ENCODE data around the gene ITPR1.

The ITPR1 gene

GRCh38 chr3:4641863-4642563 lies 148.9 kb downstream of the ITPR1 start:
- no peaks in the 10 kb centered on the region for H3K9me3 ChIP-seq (ENCODE audit: control insufficient read depth, low read length)
- H3K27me3 ChIP-seq (replicated peaks; ENCODE audit: control insufficient read depth, insufficient read depth, low read length) = peaks cover 8% of the 10 kb centered on the region
- H3K9ac ChIP-seq (ENCODE audit: low read length) = no peak overlapping the region
- no peak overlapping the region for H3K4me3 ChIP-seq (ENCODE audit: low read length)
- no peaks in the 10 kb centered on the region for H3K4me1 ChIP-seq (ENCODE audit: control insufficient read depth, insufficient read depth, low read length)
- no peak for DNase-seq (ENCODE audit: low read depth)
- H3K36me3 ChIP-seq (ENCODE audit: control insufficient read depth, insufficient read depth, low read length, severe bottlenecking) = peaks cover 9% of the 10 kb centered on the region

GRCh38 chr3:4642611-4643010 lies 149.5 kb downstream of the ITPR1 start:
- Histone ChIP-seq H3K9ac (ENCODE audit: low read length) (no peak overlapping the region), H3K4me3 (ENCODE audit: low read length) (no peak overlapping the region), H3K9me3 (ENCODE audit: control insufficient read depth, low read length) (no peaks in the 10 kb centered on the region), H3K27me3 (replicated peaks; ENCODE audit: control insufficient read depth, insufficient read depth, low read length) (peaks cover 3% of the 10 kb centered on the region), H3K4me1 (ENCODE audit: control insufficient read depth, insufficient read depth, low read length) (no peaks in the 10 kb centered on the region), H3K36me3 (ENCODE audit: control insufficient read depth, insufficient read depth, low read length, severe bottlenecking) (peaks cover 9% of the 10 kb centered on the region)
- no peak for DNase-seq (ENCODE audit: low read depth)

- no peaks in the 10 kb centered on the region for H3K9me3 ChIP-seq (ENCODE audit: control insufficient read depth, low read length)
- no peaks in the 10 kb centered on the region for H3K4me1 ChIP-seq (ENCODE audit: control insufficient read depth, insufficient read depth, low read length)
- H3K27me3 ChIP-seq (replicated peaks; ENCODE audit: control insufficient read depth, insufficient read depth, low read length) = no peaks in the 10 kb centered on the region
- no peak overlapping the region for H3K4me3 ChIP-seq (ENCODE audit: low read length)
- peaks cover 9% of the 10 kb centered on the region for H3K36me3 ChIP-seq (ENCODE audit: control insufficient read depth, insufficient read depth, low read length, severe bottlenecking)
- H3K9ac ChIP-seq (ENCODE audit: low read length) = no peak overlapping the region
- DNase-seq (ENCODE audit: low read depth) = no peak
Measured at GRCh38 chr3:4643904-4644547, 150.9 kb downstream of the ITPR1 start.

GRCh38 chr3:4644951-4645350 lies 151.8 kb downstream of the ITPR1 start:
- no peaks in the 10 kb centered on the region for H3K9me3 ChIP-seq (ENCODE audit: control insufficient read depth, low read length)
- H3K4me3 ChIP-seq (ENCODE audit: low read length) = no peak overlapping the region
- H3K36me3 ChIP-seq (ENCODE audit: control insufficient read depth, insufficient read depth, low read length, severe bottlenecking) = peaks cover 9% of the 10 kb centered on the region
- no peaks in the 10 kb centered on the region for H3K4me1 ChIP-seq (ENCODE audit: control insufficient read depth, insufficient read depth, low read length)
- DNase-seq (ENCODE audit: low read depth) = no peak
- no peak overlapping the region for H3K9ac ChIP-seq (ENCODE audit: low read length)
- H3K27me3 ChIP-seq (replicated peaks; ENCODE audit: control insufficient read depth, insufficient read depth, low read length) = no peaks in the 10 kb centered on the region

GRCh38 chr3:4645468-4645867 lies 152.3 kb downstream of the ITPR1 start:
- Histone ChIP-seq H3K4me3 (ENCODE audit: low read length) (no peak overlapping the region), H3K27me3 (replicated peaks; ENCODE audit: control insufficient read depth, insufficient read depth, low read length) (no peaks in the 10 kb centered on the region), H3K36me3 (ENCODE audit: control insufficient read depth, insufficient read depth, low read length, severe bottlenecking) (peaks cover 9% of the 10 kb centered on the region), H3K9me3 (ENCODE audit: control insufficient read depth, low read length) (no peaks in the 10 kb centered on the region), H3K9ac (ENCODE audit: low read length) (no peak overlapping the region), H3K4me1 (ENCODE audit: control insufficient read depth, insufficient read depth, low read length) (no peaks in the 10 kb centered on the region)
- no peak for DNase-seq (ENCODE audit: low read depth)

- no peak overlapping the region for H3K9ac ChIP-seq (ENCODE audit: low read length)
- H3K4me1 ChIP-seq (ENCODE audit: control insufficient read depth, insufficient read depth, low read length) = no peaks in the 10 kb centered on the region
- H3K4me3 ChIP-seq (ENCODE audit: low read length) = no peak overlapping the region
- H3K36me3 ChIP-seq (ENCODE audit: control insufficient read depth, insufficient read depth, low read length, severe bottlenecking) = peaks cover 13% of the 10 kb centered on the region
- H3K9me3 ChIP-seq (ENCODE audit: control insufficient read depth, low read length) = no peaks in the 10 kb centered on the region
- no peaks in the 10 kb centered on the region for H3K27me3 ChIP-seq (replicated peaks; ENCODE audit: control insufficient read depth, insufficient read depth, low read length)
- no peak for DNase-seq (ENCODE audit: low read depth)
Measured at GRCh38 chr3:4647411-4647810, 154.3 kb downstream of the ITPR1 start.

GRCh38 chr3:4655145-4656045 lies 162.2 kb downstream of the ITPR1 start:
- H3K9me3 ChIP-seq (ENCODE audit: control insufficient read depth, low read length) = no peaks in the 10 kb centered on the region
- H3K36me3 ChIP-seq (ENCODE audit: control insufficient read depth, insufficient read depth, low read length, severe bottlenecking) = peaks cover 8% of the 10 kb centered on the region
- peaks cover 5% of the 10 kb centered on the region for H3K4me1 ChIP-seq (ENCODE audit: control insufficient read depth, insufficient read depth, low read length)
- no peak overlapping the region for H3K9ac ChIP-seq (ENCODE audit: low read length)
- DNase-seq (ENCODE audit: low read depth) = no peak
- no peak overlapping the region for H3K4me3 ChIP-seq (ENCODE audit: low read length)
- no peaks in the 10 kb centered on the region for H3K27me3 ChIP-seq (replicated peaks; ENCODE audit: control insufficient read depth, insufficient read depth, low read length)

- Histone ChIP-seq H3K9me3 (ENCODE audit: control insufficient read depth, low read length) (no peaks in the 10 kb centered on the region), H3K4me3 (ENCODE audit: low read length) (no peak overlapping the region), H3K4me1 (ENCODE audit: control insufficient read depth, insufficient read depth, low read length) (peaks cover 8% of the 10 kb centered on the region), H3K9ac (ENCODE audit: low read length) (no peak overlapping the region), H3K36me3 (ENCODE audit: control insufficient read depth, insufficient read depth, low read length, severe bottlenecking) (peaks cover 8% of the 10 kb centered on the region), H3K27me3 (replicated peaks; ENCODE audit: control insufficient read depth, insufficient read depth, low read length) (no peaks in the 10 kb centered on the region)
- peak; percentile 91 for DNase-seq (ENCODE audit: low read depth)
Measured at GRCh38 chr3:4656059-4656458, 162.9 kb downstream of the ITPR1 start.

- Histone ChIP-seq H3K36me3 (ENCODE audit: control insufficient read depth, insufficient read depth, low read length, severe bottlenecking) (peaks cover 8% of the 10 kb centered on the region), H3K4me3 (ENCODE audit: low read length) (no peak overlapping the region), H3K4me1 (ENCODE audit: control insufficient read depth, insufficient read depth, low read length) (peaks cover 12% of the 10 kb centered on the region), H3K27me3 (replicated peaks; ENCODE audit: control insufficient read depth, insufficient read depth, low read length) (no peaks in the 10 kb centered on the region), H3K9me3 (ENCODE audit: control insufficient read depth, low read length) (no peaks in the 10 kb centered on the region), H3K9ac (ENCODE audit: low read length) (no peak overlapping the region)
- no peak for DNase-seq (ENCODE audit: low read depth)
Measured at GRCh38 chr3:4656626-4657328, 163.6 kb downstream of the ITPR1 start.

- H3K4me3 ChIP-seq (ENCODE audit: low read length) = no peak overlapping the region
- DNase-seq (ENCODE audit: low read depth) = no peak
- no peaks in the 10 kb centered on the region for H3K27me3 ChIP-seq (replicated peaks; ENCODE audit: control insufficient read depth, insufficient read depth, low read length)
- no peak overlapping the region for H3K9ac ChIP-seq (ENCODE audit: low read length)
- H3K4me1 ChIP-seq (ENCODE audit: control insufficient read depth, insufficient read depth, low read length) = peaks cover 12% of the 10 kb centered on the region
- H3K9me3 ChIP-seq (ENCODE audit: control insufficient read depth, low read length) = no peaks in the 10 kb centered on the region
- H3K36me3 ChIP-seq (ENCODE audit: control insufficient read depth, insufficient read depth, low read length, severe bottlenecking) = no peaks in the 10 kb centered on the region
Measured at GRCh38 chr3:4660936-4661335, 167.8 kb downstream of the ITPR1 start.

GRCh38 chr3:4664412-4664811 lies 171.3 kb downstream of the ITPR1 start:
- Histone ChIP-seq H3K36me3 (ENCODE audit: control insufficient read depth, insufficient read depth, low read length, severe bottlenecking) (peaks cover 11% of the 10 kb centered on the region), H3K4me1 (ENCODE audit: control insufficient read depth, insufficient read depth, low read length) (peaks cover 7% of the 10 kb centered on the region), H3K9me3 (ENCODE audit: control insufficient read depth, low read length) (no peaks in the 10 kb centered on the region), H3K9ac (ENCODE audit: low read length) (no peak overlapping the region), H3K27me3 (replicated peaks; ENCODE audit: control insufficient read depth, insufficient read depth, low read length) (no peaks in the 10 kb centered on the region), H3K4me3 (ENCODE audit: low read length) (no peak overlapping the region)
- DNase-seq (ENCODE audit: low read depth) = no peak

Measured in adipocyte (in vitro differentiated cells).